HEK293 (cell line): ENCODE data around the gene TMEM184A.

Experiments
- CTCF ChIA-PET: fragments of 350-600 bp; formaldehyde crosslinking; extraction: SDS; loops from one replicate; lab custom pipeline; 2021; ENCODE audit warnings: antibody characterized with exemption; lab: Yijun Ruan, JAX
- POLR2A ChIA-PET: fragments of 300-600 bp; formaldehyde crosslinking; extraction: SDS; loops from one replicate; lab custom pipeline; 2020; ENCODE audit warnings: antibody characterized with exemption, inconsistent platforms; lab: Yijun Ruan, JAX
- H3K27ac ChIP-seq: fragments of 200-500 bp; sonication (Bioruptor generic); 2 replicates; pipeline ENCODE4 v1.5.1; 2014; ENCODE audit warnings: low read depth, low read length, control low read depth, inconsistent platforms; ENCODE audit errors: extremely low read depth
- H3K36me3 ChIP-seq, 2 experiments: fragments of 200-500 bp in 1 of 2; sonication (Bioruptor generic) in 1 of 2; 1 replicate in 1 of 2; 2 replicates in 1 of 2; pipeline ENCODE4 v1.5.1; 2014 to 2017; ENCODE audit warnings: inconsistent platforms in 2 of 2, low read length in 2 of 2; ENCODE audit not compliant: control insufficient read depth in 2 of 2, insufficient read depth in 1 of 2
- H3K4me1 ChIP-seq: fragments of 200-500 bp; sonication (Bioruptor generic); 2 replicates; pipeline ENCODE4 v1.5.1; 2014; ENCODE audit warnings: mild to moderate bottlenecking, low read length, inconsistent platforms; ENCODE audit not compliant: control insufficient read depth, insufficient read depth
- H3K4me3 ChIP-seq: 2 replicates; pipeline ENCODE4 v1.5.1; 2011; ENCODE audit warnings: low read depth, mild to moderate bottlenecking, control low read depth, low read length, moderate library complexity
- H3K9me3 ChIP-seq: fragments of 200-500 bp; sonication (Bioruptor generic); 2 replicates; pipeline ENCODE4 v1.5.1; 2014; ENCODE audit warnings: low read depth, low read length, inconsistent platforms; ENCODE audit not compliant: control insufficient read depth, insufficient read depth
- FEZF1 ChIP-seq: fragments of 450-650 bp; formaldehyde crosslinking; IDR thresholded peaks from 2 replicates; pipeline ENCODE4 v1.5.1; 2016; ENCODE audit warnings: missing biosample characterization, missing genetic modification characterization
- GLIS1 ChIP-seq: fragments of 450-650 bp; formaldehyde crosslinking; IDR thresholded peaks from 2 replicates; pipeline ENCODE4 v1.5.1; 2016; ENCODE audit warnings: missing biosample characterization, missing genetic modification characterization
- ZBTB17 ChIP-seq: fragments of 450-650 bp; formaldehyde crosslinking; IDR thresholded peaks from 2 replicates; pipeline ENCODE4 v1.5.1; 2016; ENCODE audit warnings: missing biosample characterization, missing genetic modification characterization
- ZBTB7A ChIP-seq: fragments of 450-650 bp; formaldehyde crosslinking; IDR thresholded peaks from 2 replicates; pipeline ENCODE4 v1.5.1; 2016; ENCODE audit warnings: low read depth, missing biosample characterization, missing genetic modification characterization
- ZFP3 ChIP-seq: fragments of 450-650 bp; formaldehyde crosslinking; IDR thresholded peaks from 2 replicates; pipeline ENCODE4 v1.5.1; 2016; ENCODE audit warnings: low read depth, missing biosample characterization, missing genetic modification characterization
- ZNF10 ChIP-seq: fragments of 450-650 bp; formaldehyde crosslinking; IDR thresholded peaks from 2 replicates; pipeline ENCODE4 v1.5.1; 2017; ENCODE audit warnings: missing biosample characterization, missing genetic modification characterization
- ZNF184 ChIP-seq: fragments of 450-650 bp; IDR thresholded peaks from 2 replicates; pipeline ENCODE4 v1.5.1; 2018; ENCODE audit warnings: missing biosample characterization, mild to moderate bottlenecking, missing genetic modification characterization
- ZNF239 ChIP-seq: fragments of 450-650 bp; formaldehyde crosslinking; IDR thresholded peaks from 2 replicates; pipeline ENCODE4 v1.5.1; 2016; ENCODE audit warnings: missing biosample characterization, missing genetic modification characterization
- ZNF311 ChIP-seq: fragments of 450-650 bp; formaldehyde crosslinking; IDR thresholded peaks from 2 replicates; pipeline ENCODE4 v1.5.1; 2017; ENCODE audit warnings: missing biosample characterization, missing genetic modification characterization, borderline replicate concordance
- ZNF366 ChIP-seq: fragments of 450-650 bp; formaldehyde crosslinking; conservative IDR thresholded peaks from 2 replicates; pipeline ENCODE4 v1.5.1; 2016; ENCODE audit warnings: missing biosample characterization, missing genetic modification characterization
- ZNF473 ChIP-seq: fragments of 450-650 bp; formaldehyde crosslinking; IDR thresholded peaks from 2 replicates; pipeline ENCODE4 v1.5.1; 2017; ENCODE audit warnings: missing biosample characterization, missing genetic modification characterization
- ZNF514 ChIP-seq: fragments of 450-650 bp; formaldehyde crosslinking; IDR thresholded peaks from 2 replicates; pipeline ENCODE4 v1.5.1; 2016; ENCODE audit warnings: missing biosample characterization, missing genetic modification characterization
- ZNF660 ChIP-seq: fragments of 450-650 bp; IDR thresholded peaks from 2 replicates; pipeline ENCODE4 v1.5.1; 2018; ENCODE audit warnings: missing biosample characterization, mild to moderate bottlenecking, missing genetic modification characterization
- ZNF677 ChIP-seq: fragments of 450-650 bp; IDR thresholded peaks from 2 replicates; pipeline ENCODE4 v1.5.0; 2018; ENCODE audit warnings: missing biosample characterization, mild to moderate bottlenecking, missing genetic modification characterization, moderate library complexity
- ZXDB ChIP-seq: fragments of 450-650 bp; formaldehyde crosslinking; IDR thresholded peaks from 2 replicates; pipeline ENCODE4 v1.5.1; 2016; ENCODE audit warnings: missing biosample characterization, missing genetic modification characterization
- TF ChIP-seq, protein P1 (sequence below): fragments of 450-650 bp; formaldehyde crosslinking; IDR thresholded peaks from 2 replicates; pipeline ENCODE4 v1.5.1; 2016; ENCODE audit warnings: missing biosample characterization, missing genetic modification characterization, low read depth
- TF ChIP-seq, protein P2 (sequence below): fragments of 450-650 bp; formaldehyde crosslinking; IDR thresholded peaks from 2 replicates; pipeline ENCODE4 v1.5.1; 2016; ENCODE audit warnings: missing biosample characterization, missing genetic modification characterization
- TF ChIP-seq, protein P3 (sequence below): fragments of 450-650 bp; formaldehyde crosslinking; IDR thresholded peaks from 2 replicates; pipeline ENCODE4; 2016; ENCODE audit warnings: missing biosample characterization, missing genetic modification characterization
- TF ChIP-seq, protein P4 (sequence below): fragments of 450-650 bp; formaldehyde crosslinking; IDR thresholded peaks from 2 replicates; pipeline ENCODE4 v1.5.1; 2017; ENCODE audit warnings: missing biosample characterization, missing genetic modification characterization
- TF ChIP-seq, protein P5 (sequence below): fragments of 450-650 bp; formaldehyde crosslinking; IDR thresholded peaks from 2 replicates; pipeline ENCODE4 v1.5.1; 2016; ENCODE audit warnings: missing biosample characterization, missing genetic modification characterization

TMEM184A gene

DNA sequence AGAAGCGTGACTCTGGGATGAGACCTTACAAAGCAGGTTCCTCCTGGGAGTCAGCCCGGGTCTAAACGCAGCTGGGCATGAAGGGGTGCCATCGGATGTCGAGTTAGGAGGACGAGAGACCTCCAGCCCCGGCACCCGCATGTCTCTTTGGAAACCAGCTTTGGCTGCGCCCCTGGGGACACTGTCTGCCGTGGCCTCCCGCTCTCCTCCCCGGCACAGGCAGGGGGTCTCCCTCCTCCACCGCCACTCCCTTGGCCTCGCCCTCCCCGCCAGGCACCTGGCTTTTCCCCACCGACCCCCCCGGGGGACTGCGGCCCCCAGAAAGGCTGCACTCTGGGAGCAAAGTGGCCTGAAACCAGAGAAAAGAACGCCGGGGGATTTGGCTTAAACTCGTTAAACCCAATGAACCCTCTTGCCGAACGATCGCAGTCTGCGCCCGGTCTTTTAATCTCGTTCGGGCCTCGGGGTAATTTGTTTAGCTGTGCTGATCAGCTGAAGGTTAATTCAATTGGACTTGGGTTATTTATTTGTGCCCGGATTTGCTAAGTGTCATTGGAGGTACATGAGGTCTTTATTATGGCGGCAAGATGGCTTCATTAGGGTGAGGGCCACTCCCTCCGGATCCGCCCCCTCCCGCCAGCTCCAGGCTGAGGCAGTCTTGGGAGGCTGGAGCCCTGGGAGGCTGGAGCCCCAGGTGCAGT is 30.3 kb upstream of the TMEM184A start:
- CTCF ChIA-PET, result interaction anchor here (0.6 kb wide), 1 partner anchor 826 kb away, joined by 3 read pairs; no protein-coding TSS in a partner anchor
- no peak for TF ChIP-seq GLIS1
- no peak for TF ChIP-seq FEZF1
- POLR2A ChIA-PET, result no interaction called here
- no peaks in the 10 kb centered on the region for H3K36me3 ChIP-seq
- H3K4me1 ChIP-seq, result no peaks in the 10 kb centered on the region
- H3K4me3 ChIP-seq, result no peak overlapping the region
- H3K27ac ChIP-seq, result no peak overlapping the region
- H3K9me3 ChIP-seq, result no peaks in the 10 kb centered on the region

DNA sequence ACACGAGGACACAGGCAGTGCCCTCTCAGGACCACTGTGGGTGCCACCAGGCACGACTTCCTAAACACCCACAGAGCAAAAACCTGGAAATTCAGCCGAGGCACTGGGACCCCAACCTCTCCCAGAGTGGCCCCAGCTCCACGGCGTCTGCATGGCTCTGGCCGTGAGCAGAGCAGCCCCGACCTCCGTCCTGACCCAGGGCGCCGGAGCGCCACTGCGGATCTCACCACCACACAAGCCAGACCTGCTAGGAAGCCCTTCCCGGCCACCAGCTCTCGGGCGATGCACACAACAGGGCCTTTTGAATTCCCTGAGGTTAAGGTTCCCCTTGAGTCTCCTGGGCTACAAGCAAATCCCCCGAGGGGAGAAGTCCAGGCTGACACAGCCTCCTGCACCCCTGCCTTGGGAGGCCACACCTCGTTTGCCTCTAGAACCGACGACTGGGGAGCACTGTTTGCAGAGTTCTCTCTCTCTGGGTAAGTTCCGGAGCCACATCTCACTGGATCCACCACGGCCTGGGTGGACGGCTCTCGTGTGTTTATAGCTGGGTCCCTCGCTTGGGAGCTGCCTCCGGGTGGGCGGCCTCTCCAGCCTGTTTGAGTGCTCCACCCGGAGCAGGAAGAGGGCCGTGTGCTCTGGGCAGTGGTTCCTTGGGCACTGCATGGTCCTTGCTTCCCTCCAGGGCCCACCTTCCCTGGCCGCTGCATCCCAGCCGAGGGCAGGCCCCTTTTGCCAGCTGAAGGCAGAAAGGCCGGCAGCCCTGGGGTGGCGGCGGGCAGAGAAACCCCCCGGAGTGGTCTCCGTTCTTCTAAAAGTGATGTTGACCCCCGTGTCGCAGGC is 29.4 kb upstream of the TMEM184A start:
- no peak for TF ChIP-seq ZFP3 (tag by site-specific recombination)
- TF ChIP-seq ZNF10 (tag by site-specific recombination), result no peak
- TF ChIP-seq ZNF514, result no peak
- TF ChIP-seq, protein P1, sequence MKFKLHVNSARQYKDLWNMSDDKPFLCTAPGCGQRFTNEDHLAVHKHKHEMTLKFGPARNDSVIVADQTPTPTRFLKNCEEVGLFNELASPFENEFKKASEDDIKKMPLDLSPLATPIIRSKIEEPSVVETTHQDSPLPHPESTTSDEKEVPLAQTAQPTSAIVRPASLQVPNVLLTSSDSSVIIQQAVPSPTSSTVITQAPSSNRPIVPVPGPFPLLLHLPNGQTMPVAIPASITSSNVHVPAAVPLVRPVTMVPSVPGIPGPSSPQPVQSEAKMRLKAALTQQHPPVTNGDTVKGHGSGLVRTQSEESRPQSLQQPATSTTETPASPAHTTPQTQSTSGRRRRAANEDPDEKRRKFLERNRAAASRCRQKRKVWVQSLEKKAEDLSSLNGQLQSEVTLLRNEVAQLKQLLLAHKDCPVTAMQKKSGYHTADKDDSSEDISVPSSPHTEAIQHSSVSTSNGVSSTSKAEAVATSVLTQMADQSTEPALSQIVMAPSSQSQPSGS (tag by site-specific recombination), result no peak
- TF ChIP-seq ZBTB7A (tag by site-specific recombination), result no peak
- TF ChIP-seq, protein P2, sequence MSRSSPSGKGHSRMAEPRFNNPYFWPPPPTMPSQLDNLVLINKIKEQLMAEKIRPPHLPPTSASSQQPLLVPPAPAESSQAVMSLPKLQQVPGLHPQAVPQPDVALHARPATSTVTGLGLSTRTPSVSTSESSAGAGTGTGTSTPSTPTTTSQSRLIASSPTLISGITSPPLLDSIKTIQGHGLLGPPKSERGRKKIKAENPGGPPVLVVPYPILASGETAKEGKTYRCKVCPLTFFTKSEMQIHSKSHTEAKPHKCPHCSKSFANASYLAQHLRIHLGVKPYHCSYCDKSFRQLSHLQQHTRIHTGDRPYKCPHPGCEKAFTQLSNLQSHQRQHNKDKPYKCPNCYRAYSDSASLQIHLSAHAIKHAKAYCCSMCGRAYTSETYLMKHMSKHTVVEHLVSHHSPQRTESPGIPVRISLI (tag by site-specific recombination), result no peak
- TF ChIP-seq ZNF366 (tag by site-specific recombination), result no peak
- TF ChIP-seq ZNF311, result no peak
- no peak for TF ChIP-seq ZXDB (tag by site-specific recombination)
- no peak for TF ChIP-seq ZNF473
- no peak for TF ChIP-seq ZNF660 (tag by site-specific recombination)
- no peak for TF ChIP-seq ZBTB17 (tag by site-specific recombination)
- TF ChIP-seq ZNF184 (tag by site-specific recombination), result no peak
- TF ChIP-seq, protein P3, sequence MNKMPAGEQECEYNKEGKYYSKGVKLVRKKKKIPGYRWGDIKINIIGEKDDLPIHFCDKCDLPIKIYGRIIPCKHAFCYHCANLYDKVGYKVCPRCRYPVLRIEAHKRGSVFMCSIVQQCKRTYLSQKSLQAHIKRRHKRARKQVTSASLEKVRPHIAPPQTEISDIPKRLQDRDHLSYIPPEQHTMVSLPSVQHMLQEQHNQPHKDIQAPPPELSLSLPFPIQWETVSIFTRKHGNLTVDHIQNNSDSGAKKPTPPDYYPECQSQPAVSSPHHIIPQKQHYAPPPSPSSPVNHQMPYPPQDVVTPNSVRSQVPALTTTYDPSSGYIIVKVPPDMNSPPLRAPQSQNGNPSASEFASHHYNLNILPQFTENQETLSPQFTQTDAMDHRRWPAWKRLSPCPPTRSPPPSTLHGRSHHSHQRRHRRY (tag by site-specific recombination), result no peak
- no peak for TF ChIP-seq ZNF677 (tag by site-specific recombination)
- TF ChIP-seq, protein P4, sequence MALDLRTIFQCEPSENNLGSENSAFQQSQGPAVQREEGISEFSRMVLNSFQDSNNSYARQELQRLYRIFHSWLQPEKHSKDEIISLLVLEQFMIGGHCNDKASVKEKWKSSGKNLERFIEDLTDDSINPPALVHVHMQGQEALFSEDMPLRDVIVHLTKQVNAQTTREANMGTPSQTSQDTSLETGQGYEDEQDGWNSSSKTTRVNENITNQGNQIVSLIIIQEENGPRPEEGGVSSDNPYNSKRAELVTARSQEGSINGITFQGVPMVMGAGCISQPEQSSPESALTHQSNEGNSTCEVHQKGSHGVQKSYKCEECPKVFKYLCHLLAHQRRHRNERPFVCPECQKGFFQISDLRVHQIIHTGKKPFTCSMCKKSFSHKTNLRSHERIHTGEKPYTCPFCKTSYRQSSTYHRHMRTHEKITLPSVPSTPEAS (tag by site-specific recombination), result no peak
- no peak for TF ChIP-seq ZNF239
- TF ChIP-seq, protein P5, sequence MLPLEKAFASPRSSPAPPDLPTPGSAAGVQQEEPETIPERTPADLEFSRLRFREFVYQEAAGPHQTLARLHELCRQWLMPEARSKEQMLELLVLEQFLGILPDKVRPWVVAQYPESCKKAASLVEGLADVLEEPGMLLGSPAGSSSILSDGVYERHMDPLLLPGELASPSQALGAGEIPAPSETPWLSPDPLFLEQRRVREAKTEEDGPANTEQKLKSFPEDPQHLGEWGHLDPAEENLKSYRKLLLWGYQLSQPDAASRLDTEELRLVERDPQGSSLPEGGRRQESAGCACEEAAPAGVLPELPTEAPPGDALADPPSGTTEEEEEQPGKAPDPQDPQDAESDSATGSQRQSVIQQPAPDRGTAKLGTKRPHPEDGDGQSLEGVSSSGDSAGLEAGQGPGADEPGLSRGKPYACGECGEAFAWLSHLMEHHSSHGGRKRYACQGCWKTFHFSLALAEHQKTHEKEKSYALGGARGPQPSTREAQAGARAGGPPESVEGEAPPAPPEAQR (tag by site-specific recombination), result no peak
- H3K36me3 ChIP-seq, result no peaks in the 10 kb centered on the region
- no peaks in the 10 kb centered on the region for H3K4me1 ChIP-seq
- ChIA-PET CTCF (no interaction called here), POLR2A (no interaction called here)
- H3K27ac ChIP-seq, result no peak overlapping the region
- H3K4me3 ChIP-seq, result no peak overlapping the region
- no peaks in the 10 kb centered on the region for H3K9me3 ChIP-seq
